Measurements from ENCODE around the gene RHCE. TPM values are rescaled to one million over a fixed set of nuclear protein-coding genes. Genes with fewer than 3 reads are reported as not detected.

The RHCE gene
- total RNA-seq, 2 experiments from 2014 or later, result 0.63 TPM; not detected in 1

DNA sequence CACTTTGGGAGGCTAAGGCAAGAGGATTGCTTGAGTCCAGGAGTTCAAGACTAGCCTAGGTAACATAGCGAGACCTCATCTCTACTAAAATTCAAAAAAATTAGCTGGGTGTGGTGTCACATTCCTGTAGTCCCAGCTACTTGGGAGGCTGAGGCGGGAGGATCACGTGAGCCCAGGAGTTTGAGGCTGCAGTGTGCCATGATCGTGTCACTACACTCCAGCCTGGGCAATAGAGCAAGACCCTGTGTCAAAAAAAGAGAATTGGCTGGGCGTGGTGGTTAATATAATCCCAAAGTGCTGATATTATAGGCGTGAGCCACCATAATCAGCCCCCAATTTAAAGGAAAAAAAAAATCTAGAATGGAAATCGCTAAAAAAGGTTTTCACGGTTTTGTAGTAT is 17.0 kb upstream of the RHCE start:
- ChIA-PET POLR2A (interaction anchor here (0.6 kb wide), 2 partner anchors 128 to 551 kb away, joined by 4 read pairs; no protein-coding TSS in a partner anchor), CTCF (ENCODE audit: unreplicated experiment) (interaction anchor here (0.9 kb wide), 1 partner anchor 9 kb away, joined by 4 read pairs; no protein-coding TSS in a partner anchor)
- Histone ChIP-seq H3K9me3 (ENCODE audit: low read length) (no peaks in the 10 kb centered on the region), H4K20me1 (ENCODE audit: insufficient read depth, low read length) (peaks cover 15% of the 10 kb centered on the region), H3K27ac (ENCODE audit: low read depth, low read length, poor library complexity, severe bottlenecking) (no peak overlapping the region), H3K4me2 (ENCODE audit: low read length) (no peak overlapping the region), H2AFZ (ENCODE audit: low read length) (no peak overlapping the region), H3K4me1 (ENCODE audit: insufficient read depth, low read length, poor library complexity, severe bottlenecking) (peaks cover 40% of the 10 kb centered on the region), H3K36me3 (ENCODE audit: insufficient read depth, low read length) (peaks cover 14% of the 10 kb centered on the region; the same call in 1 of the 2 replicates), H3K79me2 (ENCODE audit: insufficient read depth, low read depth, low read length) (peaks cover 66% of the 10 kb centered on the region), H3K9me2 (ENCODE audit: insufficient read depth, low read length) (no peaks in the 10 kb centered on the region), H3K4me3 (ENCODE audit: low read depth, low read length, poor library complexity, severe bottlenecking) (no peak overlapping the region)
- no TSS peak for BruUV-seq (replicated peaks)
- TF ChIP-seq, protein P1, sequence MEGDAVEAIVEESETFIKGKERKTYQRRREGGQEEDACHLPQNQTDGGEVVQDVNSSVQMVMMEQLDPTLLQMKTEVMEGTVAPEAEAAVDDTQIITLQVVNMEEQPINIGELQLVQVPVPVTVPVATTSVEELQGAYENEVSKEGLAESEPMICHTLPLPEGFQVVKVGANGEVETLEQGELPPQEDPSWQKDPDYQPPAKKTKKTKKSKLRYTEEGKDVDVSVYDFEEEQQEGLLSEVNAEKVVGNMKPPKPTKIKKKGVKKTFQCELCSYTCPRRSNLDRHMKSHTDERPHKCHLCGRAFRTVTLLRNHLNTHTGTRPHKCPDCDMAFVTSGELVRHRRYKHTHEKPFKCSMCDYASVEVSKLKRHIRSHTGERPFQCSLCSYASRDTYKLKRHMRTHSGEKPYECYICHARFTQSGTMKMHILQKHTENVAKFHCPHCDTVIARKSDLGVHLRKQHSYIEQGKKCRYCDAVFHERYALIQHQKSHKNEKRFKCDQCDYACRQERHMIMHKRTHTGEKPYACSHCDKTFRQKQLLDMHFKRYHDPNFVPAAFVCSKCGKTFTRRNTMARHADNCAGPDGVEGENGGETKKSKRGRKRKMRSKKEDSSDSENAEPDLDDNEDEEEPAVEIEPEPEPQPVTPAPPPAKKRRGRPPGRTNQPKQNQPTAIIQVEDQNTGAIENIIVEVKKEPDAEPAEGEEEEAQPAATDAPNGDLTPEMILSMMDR (conservative IDR thresholded peaks at IDR 0.05; ENCODE audit: low read length), result no peak
- TF ChIP-seq EZH2phosphoT487 (IDR thresholded peaks at IDR 0.05; ENCODE audit: borderline replicate concordance, low read depth, low read length), result no peak
- intact Hi-C loops (cut with micrococcal nuclease; ENCODE audit: unreplicated experiment), result loop anchor here (10.0 kb wide), 1 partner anchor 693 kb away; the partner anchor contains the start of gene CLIC4
- DNase-seq (ENCODE audit: low spot score), result no peak

DNA sequence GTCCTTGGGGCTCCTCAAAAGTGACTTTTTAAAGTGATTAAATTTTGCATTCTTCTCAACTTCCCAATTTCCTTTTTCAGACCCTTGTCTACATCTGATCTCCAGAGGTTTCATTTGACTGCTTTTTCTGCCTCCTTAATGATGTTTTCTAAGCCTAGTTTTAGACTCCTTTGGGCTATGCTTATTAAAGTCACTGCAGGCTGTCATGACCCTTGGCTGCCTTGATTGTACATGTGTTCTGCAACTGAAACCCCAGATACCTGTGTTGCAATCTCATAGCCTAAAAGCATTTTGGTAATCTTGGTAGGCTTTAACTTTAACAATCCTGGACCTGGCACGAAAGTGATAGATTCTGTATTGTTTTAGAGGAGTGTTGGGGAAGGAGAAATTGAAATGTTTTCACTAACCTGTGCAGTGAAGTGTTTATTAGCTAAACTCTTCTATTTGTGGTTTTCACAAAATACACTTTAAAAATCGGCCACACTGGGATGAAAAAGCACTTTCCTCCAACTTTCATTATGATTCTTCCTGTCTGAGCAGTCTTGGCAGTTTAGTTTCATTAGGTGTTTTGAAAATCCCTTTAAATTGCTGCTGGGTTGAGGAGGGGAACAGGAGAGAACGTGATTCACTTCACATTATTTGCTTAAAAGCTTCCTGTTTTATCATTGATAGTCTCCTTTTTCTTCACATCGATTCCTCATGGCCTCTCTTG is 14.9 kb upstream of the RHCE start:
- Histone ChIP-seq H3K4me3 (ENCODE audit: low read depth, low read length, poor library complexity, severe bottlenecking) (peak overlapping the region; percentile 52), H3K27ac (ENCODE audit: low read depth, low read length, poor library complexity, severe bottlenecking) (peak overlapping the region; percentile 50), H3K9me2 (ENCODE audit: insufficient read depth, low read length) (no peaks in the 10 kb centered on the region), H3K4me2 (ENCODE audit: low read length) (peak overlapping the region; percentile 78), H3K36me3 (ENCODE audit: insufficient read depth, low read length) (peaks cover 14% of the 10 kb centered on the region; the same call in 1 of the 2 replicates), H3K4me1 (ENCODE audit: insufficient read depth, low read length, poor library complexity, severe bottlenecking) (peaks cover 48% of the 10 kb centered on the region), H2AFZ (ENCODE audit: low read length) (no peak overlapping the region), H3K79me2 (ENCODE audit: insufficient read depth, low read depth, low read length) (peaks cover 79% of the 10 kb centered on the region), H3K9me3 (ENCODE audit: low read length) (no peaks in the 10 kb centered on the region), H4K20me1 (ENCODE audit: insufficient read depth, low read length) (peaks cover 20% of the 10 kb centered on the region)
- intact Hi-C loops (cut with micrococcal nuclease; ENCODE audit: unreplicated experiment), result loop anchor here (10.0 kb wide), 1 partner anchor 691 kb away; the partner anchor contains the start of gene CLIC4
- DNase-seq (ENCODE audit: low spot score), result peak; percentile 22
- ChIA-PET POLR2A (no interaction called here), CTCF (ENCODE audit: unreplicated experiment) (no interaction called here)
- TF ChIP-seq, protein P1 (conservative IDR thresholded peaks at IDR 0.05; ENCODE audit: low read length), result no peak
- no peak for TF ChIP-seq EZH2phosphoT487 (IDR thresholded peaks at IDR 0.05; ENCODE audit: borderline replicate concordance, low read depth, low read length)
- no TSS peak for BruUV-seq (replicated peaks)
